Measurements from ENCODE around the gene SNX18. TPM values are rescaled to one million over a fixed set of nuclear protein-coding genes. Genes with fewer than 3 reads are reported as not detected.

The SNX18 gene
- total RNA-seq, 1 experiment from 2014 or later, result 14.3 TPM

DNA sequence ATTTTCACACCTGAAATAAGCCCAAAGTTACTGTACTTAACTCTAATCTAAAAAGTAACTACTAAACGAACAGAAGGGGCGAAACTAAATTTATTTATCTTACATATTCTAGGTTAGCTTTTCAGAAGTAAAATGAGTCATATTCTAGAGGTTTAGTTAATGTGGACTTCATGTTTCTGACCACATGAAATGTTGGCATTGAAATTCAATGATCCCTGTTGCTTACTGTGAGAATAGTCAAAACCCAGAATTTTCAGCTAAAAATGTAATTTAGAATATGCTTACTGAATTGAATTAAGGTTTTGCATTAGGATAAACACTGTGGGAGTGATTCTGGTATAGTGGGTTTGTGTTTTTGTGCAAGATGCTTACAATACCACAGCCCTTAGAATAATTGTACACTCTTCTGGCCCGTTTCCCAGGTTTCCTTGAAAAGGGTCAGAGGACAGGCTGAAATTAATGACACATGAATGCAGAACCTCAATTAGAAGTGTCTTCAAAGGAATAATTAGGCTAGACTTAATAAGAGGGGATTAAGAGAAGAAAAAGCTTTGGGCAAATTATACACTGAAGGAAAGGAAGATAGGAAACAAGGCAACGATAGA, 1.4 kb upstream of the SNX18 start:
- Histone ChIP-seq H3K27me3 (ENCODE audit: low read length) (no peaks in the 10 kb centered on the region), H3K36me3 (ENCODE audit: low read depth, low read length) (no peaks in the 10 kb centered on the region), H3K4me1 (ENCODE audit: insufficient read depth, low read length) (peaks cover 11% of the 10 kb centered on the region), H2AFZ (ENCODE audit: low read length) (no peak overlapping the region), H3K4me2 (ENCODE audit: low read length) (no peak overlapping the region), H3F3A (ENCODE audit: low read length, unreplicated experiment) (no peaks in the 10 kb centered on the region), H4K20me1 (ENCODE audit: low read length) (0 out of 2 replicates have a peak, but pooled peaks cover 8% of the 10 kb centered on the region), H3K9ac (ENCODE audit: low read length) (no peak overlapping the region), H3K4me3 (ENCODE audit: low read length) (no peak overlapping the region), H3K9me2 (replicated peaks; ENCODE audit: low read length) (no peaks in the 10 kb centered on the region), H3K9me3 (ENCODE audit: low read length) (no peaks in the 10 kb centered on the region), H3K27ac (ENCODE audit: low read length) (no peak overlapping the region), H3K79me2 (ENCODE audit: low read length) (peaks cover 30% of the 10 kb centered on the region)
- TF ChIP-seq EZH2 (IDR thresholded peaks at IDR 0.05; ENCODE audit: low read length, unreplicated experiment), result no peak
- no peak for TF ChIP-seq EZH2phosphoT487 (IDR thresholded peaks at IDR 0.05; ENCODE audit: borderline replicate concordance, low read length)
- TF ChIP-seq, protein P1, sequence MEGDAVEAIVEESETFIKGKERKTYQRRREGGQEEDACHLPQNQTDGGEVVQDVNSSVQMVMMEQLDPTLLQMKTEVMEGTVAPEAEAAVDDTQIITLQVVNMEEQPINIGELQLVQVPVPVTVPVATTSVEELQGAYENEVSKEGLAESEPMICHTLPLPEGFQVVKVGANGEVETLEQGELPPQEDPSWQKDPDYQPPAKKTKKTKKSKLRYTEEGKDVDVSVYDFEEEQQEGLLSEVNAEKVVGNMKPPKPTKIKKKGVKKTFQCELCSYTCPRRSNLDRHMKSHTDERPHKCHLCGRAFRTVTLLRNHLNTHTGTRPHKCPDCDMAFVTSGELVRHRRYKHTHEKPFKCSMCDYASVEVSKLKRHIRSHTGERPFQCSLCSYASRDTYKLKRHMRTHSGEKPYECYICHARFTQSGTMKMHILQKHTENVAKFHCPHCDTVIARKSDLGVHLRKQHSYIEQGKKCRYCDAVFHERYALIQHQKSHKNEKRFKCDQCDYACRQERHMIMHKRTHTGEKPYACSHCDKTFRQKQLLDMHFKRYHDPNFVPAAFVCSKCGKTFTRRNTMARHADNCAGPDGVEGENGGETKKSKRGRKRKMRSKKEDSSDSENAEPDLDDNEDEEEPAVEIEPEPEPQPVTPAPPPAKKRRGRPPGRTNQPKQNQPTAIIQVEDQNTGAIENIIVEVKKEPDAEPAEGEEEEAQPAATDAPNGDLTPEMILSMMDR (conservative IDR thresholded peaks at IDR 0.05; ENCODE audit: low read depth, low read length), result no peak
- BruUV-seq (replicated peaks), result no TSS peak
- ATAC-seq (no peak), DNase-seq (no peak)
- ChIA-PET POLR2A (ENCODE audit: unreplicated experiment) (no interaction called here), CTCF (interaction anchor here (0.7 to 2.7 kb wide), 6 partner anchors 112 to 643 kb away, joined by 3 to 28 read pairs (median 4); no protein-coding TSS in a partner anchor)
- intact Hi-C loops (cut with micrococcal nuclease), result loop anchor here (5.0 kb wide), 1 partner anchor 106 kb away; no protein-coding TSS in a partner anchor

DNA sequence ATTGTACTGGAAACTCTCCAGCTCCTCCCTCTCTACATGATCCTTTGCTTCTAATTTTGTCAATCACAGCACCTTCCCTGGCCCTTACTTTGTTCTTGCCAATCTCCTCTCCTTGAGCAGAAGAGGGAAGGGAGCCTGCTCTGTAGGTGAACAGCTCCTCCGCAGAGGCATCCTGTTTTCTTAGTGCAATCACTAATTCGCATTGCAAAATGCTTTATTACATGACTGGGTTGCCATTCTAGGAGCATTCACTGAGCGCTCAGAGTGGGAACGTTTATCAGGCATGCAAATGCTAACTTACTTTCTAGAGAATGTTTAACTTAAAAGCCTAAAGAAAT, 416 bp upstream of the SNX18 start:
- H3K27ac ChIP-seq (ENCODE audit: low read length), result no peak overlapping the region
- no peaks in the 10 kb centered on the region for H3K36me3 ChIP-seq (ENCODE audit: low read depth, low read length)
- no peaks in the 10 kb centered on the region for H3K9me3 ChIP-seq (ENCODE audit: low read length)
- ChIA-PET POLR2A (ENCODE audit: unreplicated experiment) (interaction anchor here (0.5 kb wide), 1 partner anchor 331 kb away, joined by 4 read pairs; no protein-coding TSS in a partner anchor), CTCF (interaction anchor here (0.6 to 2.7 kb wide), 8 partner anchors 111 to 642 kb away, joined by 3 to 28 read pairs (median 4); no protein-coding TSS in a partner anchor)
- H3K4me1 ChIP-seq (ENCODE audit: insufficient read depth, low read length), result peaks cover 21% of the 10 kb centered on the region
- peak overlapping the region; percentile 89 for H3K4me2 ChIP-seq (ENCODE audit: low read length)
- no peak overlapping the region for H3K9ac ChIP-seq (ENCODE audit: low read length)
- no peak for TF ChIP-seq EZH2phosphoT487 (IDR thresholded peaks at IDR 0.05; ENCODE audit: borderline replicate concordance, low read length)
- TF ChIP-seq, protein P1 (conservative IDR thresholded peaks at IDR 0.05; ENCODE audit: low read depth, low read length), result no peak
- no peak for TF ChIP-seq EZH2 (IDR thresholded peaks at IDR 0.05; ENCODE audit: low read length, unreplicated experiment)
- DNase-seq (no peak), ATAC-seq (peak; percentile 31)
- intact Hi-C loops (cut with micrococcal nuclease), result loop anchor here (1.0 to 5.0 kb wide), 5 partner anchors 105 to 378 kb away; no protein-coding TSS in a partner anchor
- 0 out of 2 replicates have a peak, but pooled peaks cover 8% of the 10 kb centered on the region for H4K20me1 ChIP-seq (ENCODE audit: low read length)
- H3K79me2 ChIP-seq (ENCODE audit: low read length), result peaks cover 40% of the 10 kb centered on the region
- no peaks in the 10 kb centered on the region for H3K9me2 ChIP-seq (replicated peaks; ENCODE audit: low read length)
- H3K4me3 ChIP-seq (ENCODE audit: low read length), result peak overlapping the region; percentile 76
- H2AFZ ChIP-seq (ENCODE audit: low read length), result peak overlapping the region; percentile 88
- no TSS peak for BruUV-seq (replicated peaks)
- H3F3A ChIP-seq (ENCODE audit: low read length, unreplicated experiment), result no peaks in the 10 kb centered on the region
- H3K27me3 ChIP-seq (ENCODE audit: low read length), result no peaks in the 10 kb centered on the region
